ENCODE data around the gene EPHA5.

DNA sequence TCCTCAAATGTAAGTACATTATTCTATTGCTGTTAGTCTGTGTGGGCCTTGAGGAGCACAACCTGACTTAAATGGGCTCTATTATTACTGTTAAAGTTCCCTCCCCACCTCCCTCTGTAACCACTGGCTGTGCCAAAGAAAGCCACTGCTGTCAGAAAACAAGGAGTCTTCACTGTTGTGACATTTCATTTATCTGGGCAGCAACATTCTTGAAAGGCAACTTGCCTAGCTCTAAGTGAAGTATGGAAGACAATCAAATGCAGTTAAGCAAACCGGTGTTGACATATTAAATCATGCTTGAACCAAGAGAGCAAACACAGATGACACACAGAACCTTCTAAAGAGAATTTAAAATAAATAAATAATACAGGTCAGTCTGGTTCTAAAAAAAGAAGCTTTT lies 81.0 kb downstream of the EPHA5 start:
- TF ChIP-seq, protein P1, sequence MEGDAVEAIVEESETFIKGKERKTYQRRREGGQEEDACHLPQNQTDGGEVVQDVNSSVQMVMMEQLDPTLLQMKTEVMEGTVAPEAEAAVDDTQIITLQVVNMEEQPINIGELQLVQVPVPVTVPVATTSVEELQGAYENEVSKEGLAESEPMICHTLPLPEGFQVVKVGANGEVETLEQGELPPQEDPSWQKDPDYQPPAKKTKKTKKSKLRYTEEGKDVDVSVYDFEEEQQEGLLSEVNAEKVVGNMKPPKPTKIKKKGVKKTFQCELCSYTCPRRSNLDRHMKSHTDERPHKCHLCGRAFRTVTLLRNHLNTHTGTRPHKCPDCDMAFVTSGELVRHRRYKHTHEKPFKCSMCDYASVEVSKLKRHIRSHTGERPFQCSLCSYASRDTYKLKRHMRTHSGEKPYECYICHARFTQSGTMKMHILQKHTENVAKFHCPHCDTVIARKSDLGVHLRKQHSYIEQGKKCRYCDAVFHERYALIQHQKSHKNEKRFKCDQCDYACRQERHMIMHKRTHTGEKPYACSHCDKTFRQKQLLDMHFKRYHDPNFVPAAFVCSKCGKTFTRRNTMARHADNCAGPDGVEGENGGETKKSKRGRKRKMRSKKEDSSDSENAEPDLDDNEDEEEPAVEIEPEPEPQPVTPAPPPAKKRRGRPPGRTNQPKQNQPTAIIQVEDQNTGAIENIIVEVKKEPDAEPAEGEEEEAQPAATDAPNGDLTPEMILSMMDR (IDR thresholded peaks at IDR 0.05) = no peak
- TF ChIP-seq, protein P2, sequence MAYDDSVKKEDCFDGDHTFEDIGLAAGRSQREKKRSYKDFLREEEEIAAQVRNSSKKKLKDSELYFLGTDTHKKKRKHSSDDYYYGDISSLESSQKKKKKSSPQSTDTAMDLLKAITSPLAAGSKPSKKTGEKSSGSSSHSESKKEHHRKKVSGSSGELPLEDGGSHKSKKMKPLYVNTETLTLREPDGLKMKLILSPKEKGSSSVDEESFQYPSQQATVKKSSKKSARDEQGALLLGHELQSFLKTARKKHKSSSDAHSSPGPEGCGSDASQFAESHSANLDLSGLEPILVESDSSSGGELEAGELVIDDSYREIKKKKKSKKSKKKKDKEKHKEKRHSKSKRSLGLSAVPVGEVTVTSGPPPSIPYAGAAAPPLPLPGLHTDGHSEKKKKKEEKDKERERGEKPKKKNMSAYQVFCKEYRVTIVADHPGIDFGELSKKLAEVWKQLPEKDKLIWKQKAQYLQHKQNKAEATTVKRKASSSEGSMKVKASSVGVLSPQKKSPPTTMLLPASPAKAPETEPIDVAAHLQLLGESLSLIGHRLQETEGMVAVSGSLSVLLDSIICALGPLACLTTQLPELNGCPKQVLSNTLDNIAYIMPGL (CRISPR knock-in tag; IDR thresholded peaks at IDR 0.05) = no peak
- TF ChIP-seq, protein P3, sequence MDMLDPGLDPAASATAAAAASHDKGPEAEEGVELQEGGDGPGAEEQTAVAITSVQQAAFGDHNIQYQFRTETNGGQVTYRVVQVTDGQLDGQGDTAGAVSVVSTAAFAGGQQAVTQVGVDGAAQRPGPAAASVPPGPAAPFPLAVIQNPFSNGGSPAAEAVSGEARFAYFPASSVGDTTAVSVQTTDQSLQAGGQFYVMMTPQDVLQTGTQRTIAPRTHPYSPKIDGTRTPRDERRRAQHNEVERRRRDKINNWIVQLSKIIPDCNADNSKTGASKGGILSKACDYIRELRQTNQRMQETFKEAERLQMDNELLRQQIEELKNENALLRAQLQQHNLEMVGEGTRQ (CRISPR knock-in tag; IDR thresholded peaks at IDR 0.05) = no peak
- TF ChIP-seq ZNF423 (CRISPR knock-in tag; IDR thresholded peaks at IDR 0.05) (no peak), NR2C2 (CRISPR knock-in tag; IDR thresholded peaks at IDR 0.05) (no peak), ZNF263 (CRISPR knock-in tag; IDR thresholded peaks at IDR 0.05; ENCODE audit: low read depth) (no peak), NFATC4 (CRISPR knock-in tag; IDR thresholded peaks at IDR 0.05) (no peak), IRF2 (CRISPR knock-in tag; IDR thresholded peaks at IDR 0.05; ENCODE audit: borderline replicate concordance, low read depth) (no peak), CREM (CRISPR knock-in tag; IDR thresholded peaks at IDR 0.05) (no peak), ZNF138 (CRISPR knock-in tag; conservative IDR thresholded peaks at IDR 0.05) (no peak)
- TF ChIP-seq, protein P4, sequence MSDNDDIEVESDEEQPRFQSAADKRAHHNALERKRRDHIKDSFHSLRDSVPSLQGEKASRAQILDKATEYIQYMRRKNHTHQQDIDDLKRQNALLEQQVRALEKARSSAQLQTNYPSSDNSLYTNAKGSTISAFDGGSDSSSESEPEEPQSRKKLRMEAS (CRISPR knock-in tag; IDR thresholded peaks at IDR 0.05) = no peak
- TF ChIP-seq, protein P5, sequence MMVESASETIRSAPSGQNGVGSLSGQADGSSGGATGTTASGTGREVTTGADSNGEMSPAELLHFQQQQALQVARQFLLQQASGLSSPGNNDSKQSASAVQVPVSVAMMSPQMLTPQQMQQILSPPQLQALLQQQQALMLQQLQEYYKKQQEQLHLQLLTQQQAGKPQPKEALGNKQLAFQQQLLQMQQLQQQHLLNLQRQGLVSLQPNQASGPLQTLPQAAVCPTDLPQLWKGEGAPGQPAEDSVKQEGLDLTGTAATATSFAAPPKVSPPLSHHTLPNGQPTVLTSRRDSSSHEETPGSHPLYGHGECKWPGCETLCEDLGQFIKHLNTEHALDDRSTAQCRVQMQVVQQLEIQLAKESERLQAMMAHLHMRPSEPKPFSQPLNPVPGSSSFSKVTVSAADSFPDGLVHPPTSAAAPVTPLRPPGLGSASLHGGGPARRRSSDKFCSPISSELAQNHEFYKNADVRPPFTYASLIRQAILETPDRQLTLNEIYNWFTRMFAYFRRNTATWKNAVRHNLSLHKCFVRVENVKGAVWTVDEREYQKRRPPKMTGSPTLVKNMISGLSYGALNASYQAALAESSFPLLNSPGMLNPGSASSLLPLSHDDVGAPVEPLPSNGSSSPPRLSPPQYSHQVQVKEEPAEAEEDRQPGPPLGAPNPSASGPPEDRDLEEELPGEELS (CRISPR knock-in tag; IDR thresholded peaks at IDR 0.05) = no peak
- TF ChIP-seq, protein P6, sequence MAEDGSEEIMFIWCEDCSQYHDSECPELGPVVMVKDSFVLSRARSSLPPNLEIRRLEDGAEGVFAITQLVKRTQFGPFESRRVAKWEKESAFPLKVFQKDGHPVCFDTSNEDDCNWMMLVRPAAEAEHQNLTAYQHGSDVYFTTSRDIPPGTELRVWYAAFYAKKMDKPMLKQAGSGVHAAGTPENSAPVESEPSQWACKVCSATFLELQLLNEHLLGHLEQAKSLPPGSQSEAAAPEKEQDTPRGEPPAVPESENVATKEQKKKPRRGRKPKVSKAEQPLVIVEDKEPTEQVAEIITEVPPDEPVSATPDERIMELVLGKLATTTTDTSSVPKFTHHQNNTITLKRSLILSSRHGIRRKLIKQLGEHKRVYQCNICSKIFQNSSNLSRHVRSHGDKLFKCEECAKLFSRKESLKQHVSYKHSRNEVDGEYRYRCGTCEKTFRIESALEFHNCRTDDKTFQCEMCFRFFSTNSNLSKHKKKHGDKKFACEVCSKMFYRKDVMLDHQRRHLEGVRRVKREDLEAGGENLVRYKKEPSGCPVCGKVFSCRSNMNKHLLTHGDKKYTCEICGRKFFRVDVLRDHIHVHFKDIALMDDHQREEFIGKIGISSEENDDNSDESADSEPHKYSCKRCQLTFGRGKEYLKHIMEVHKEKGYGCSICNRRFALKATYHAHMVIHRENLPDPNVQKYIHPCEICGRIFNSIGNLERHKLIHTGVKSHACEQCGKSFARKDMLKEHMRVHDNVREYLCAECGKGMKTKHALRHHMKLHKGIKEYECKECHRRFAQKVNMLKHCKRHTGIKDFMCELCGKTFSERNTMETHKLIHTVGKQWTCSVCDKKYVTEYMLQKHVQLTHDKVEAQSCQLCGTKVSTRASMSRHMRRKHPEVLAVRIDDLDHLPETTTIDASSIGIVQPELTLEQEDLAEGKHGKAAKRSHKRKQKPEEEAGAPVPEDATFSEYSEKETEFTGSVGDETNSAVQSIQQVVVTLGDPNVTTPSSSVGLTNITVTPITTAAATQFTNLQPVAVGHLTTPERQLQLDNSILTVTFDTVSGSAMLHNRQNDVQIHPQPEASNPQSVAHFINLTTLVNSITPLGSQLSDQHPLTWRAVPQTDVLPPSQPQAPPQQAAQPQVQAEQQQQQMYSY (CRISPR knock-in tag; IDR thresholded peaks at IDR 0.05) = no peak

Measured in WTC11 (cell line).